SK-N-SH (cell line): Measurements from ENCODE around the gene HYCC1. TPM values are rescaled to one million over a fixed set of nuclear protein-coding genes. Genes with fewer than 3 reads are reported as not detected.
"Not testable (repeated sequence)": the region's sequence is repeated elsewhere in the genome, so short reads cannot be mapped to it uniquely, and the experiment has no call there.

Experiments used
- CTCF ChIA-PET: fragments of 300-600, 350-600 bp; formaldehyde crosslinking; extraction: SDS; loops from one replicate; lab custom pipeline; 2021; lab: Yijun Ruan, JAX
- POLR2A ChIA-PET: fragments of 350-600 bp; sonication (Branson Sonifier 250); formaldehyde crosslinking; extraction: SDS; loops from one replicate; lab custom pipeline; 2020; ENCODE audit warnings: antibody characterized with exemption, inconsistent platforms; lab: Yijun Ruan, JAX
- DNase-seq: peaks from one replicate; pipeline ENCODE4 v3.0.0; 2012
- H2AFZ ChIP-seq: fragments of 200-600 bp; sonication (generic); 2 replicates; pipeline ENCODE4 v1.8.1; 2016; ENCODE audit warnings: antibody characterized with exemption, mild to moderate bottlenecking, low read depth
- H3F3A ChIP-seq: fragments of 200-600 bp; sonication (generic); replicated peaks from 2 replicates; pipeline ENCODE3; 2016; ENCODE audit warnings: antibody characterized with exemption, mild to moderate bottlenecking; ENCODE audit not compliant: insufficient read depth
- H3K27ac ChIP-seq, 2 experiments: fragments of 200-500 bp in 1 of 2; fragments of 200-600 bp in 1 of 2; sonication (Bioruptor generic) in 1 of 2; sonication (generic), shearing (Covaris generic) in 1 of 2; 2 replicates each; pipeline versions ENCODE4 v1.5.1 to v1.6.1; 2014 to 2016; ENCODE audit warnings: low read depth in 2 of 2, inconsistent platforms in 1 of 2, low read length in 1 of 2, mild to moderate bottlenecking in 1 of 2, mixed read lengths in 1 of 2
- H3K27me3 ChIP-seq: fragments of 200-600 bp; sonication (generic), shearing (Covaris generic); 2 replicates; pipeline ENCODE4 v1.6.1; 2016; ENCODE audit warnings: mixed run types; ENCODE audit not compliant: insufficient read depth
- H3K36me3 ChIP-seq, 2 experiments: fragments of 200-500 bp in 1 of 2; fragments of 200-600 bp in 1 of 2; sonication (Bioruptor generic) in 1 of 2; sonication (generic) in 1 of 2; replicated peaks in 1 of 2; 2 replicates each; pipeline versions ENCODE3 to v1.5.1; 2014 to 2016; ENCODE audit warnings: low read length in 1 of 2, mild to moderate bottlenecking in 1 of 2; ENCODE audit not compliant: insufficient read depth in 2 of 2, control insufficient read depth in 1 of 2
- H3K4me1 ChIP-seq, 2 experiments: fragments of 200-500 bp in 1 of 2; fragments of 200-600 bp in 1 of 2; sonication (Bioruptor generic) in 1 of 2; sonication (generic), shearing (Covaris generic) in 1 of 2; 2 replicates each; pipeline versions ENCODE4 v1.5.1 to v1.6.1; 2014 to 2016; ENCODE audit warnings: low read depth in 1 of 2, low read length in 1 of 2, mixed run types in 1 of 2; ENCODE audit not compliant: insufficient read depth in 2 of 2, control insufficient read depth in 1 of 2
- H3K4me2 ChIP-seq: fragments of 200-600 bp; sonication (generic), shearing (Covaris generic); 2 replicates; pipeline ENCODE4 v1.6.1; 2017; ENCODE audit warnings: mixed run types
- H3K4me3 ChIP-seq, 2 experiments: fragments of 200-500 bp in 1 of 2; fragments of 200-600 bp in 1 of 2; sonication (Bioruptor generic) in 1 of 2; sonication (generic), shearing (Covaris generic) in 1 of 2; 2 replicates each; pipeline versions ENCODE4 v1.5.1 to v1.8.1; 2014 to 2016; ENCODE audit warnings: low read depth in 2 of 2, inconsistent platforms in 1 of 2, low read length in 1 of 2, mild to moderate bottlenecking in 1 of 2, mixed read lengths in 1 of 2, moderate library complexity in 1 of 2
- H3K79me2 ChIP-seq: fragments of 200-600 bp; sonication (generic); 2 replicates; pipeline ENCODE4 v1.8.1; 2017; ENCODE audit warnings: mild to moderate bottlenecking; ENCODE audit not compliant: insufficient read depth
- H3K9ac ChIP-seq: fragments of 200-600 bp; sonication (generic); 2 replicates; pipeline ENCODE4 v1.6.1; 2017; ENCODE audit warnings: mixed run types
- H3K9me2 ChIP-seq: fragments of 200-600 bp; sonication (generic); 2 replicates; pipeline ENCODE4 v1.6.1; 2017; ENCODE audit warnings: mixed run types
- H3K9me3 ChIP-seq: fragments of 200-600 bp; sonication (generic); 2 replicates; pipeline ENCODE4 v1.6.1; 2017; ENCODE audit warnings: mixed run types, mild to moderate bottlenecking, moderate library complexity
- H4K20me1 ChIP-seq: fragments of 200-600 bp; sonication (generic); 2 replicates; pipeline ENCODE4 v1.6.1; 2017; ENCODE audit warnings: mild to moderate bottlenecking, mixed run types; ENCODE audit not compliant: insufficient read depth
- CTCF ChIP-seq: fragments of 200-600 bp; sonication (generic); IDR thresholded peaks from 2 replicates; pipeline ENCODE4 v1.6.1; 2017; ENCODE audit warnings: antibody characterized with exemption, mild to moderate bottlenecking, moderate library complexity
- EP300 ChIP-seq, 2 experiments: IDR thresholded peaks; 2 replicates each; pipeline versions ENCODE4 v1.4.0 to v1.6.1; 2012; ENCODE audit warnings: borderline replicate concordance in 1 of 2, low read depth in 1 of 2, low read length in 1 of 2
- FOSL2 ChIP-seq: IDR thresholded peaks from 2 replicates; pipeline ENCODE4 v1.4.0; 2012; ENCODE audit warnings: low read depth, mild to moderate bottlenecking, moderate library complexity, borderline replicate concordance
- GATA2 ChIP-seq: sonication (generic); formaldehyde crosslinking; IDR thresholded peaks from 2 replicates; pipeline ENCODE4 v1.5.0; 2020; ENCODE audit warnings: mild to moderate bottlenecking, missing genetic modification reagents
- NFIC ChIP-seq: IDR thresholded peaks from 2 replicates; pipeline ENCODE4 v1.4.0; 2012; ENCODE audit warnings: borderline replicate concordance
- NRF1 ChIP-seq: IDR thresholded peaks from 2 replicates; pipeline ENCODE4 v1.6.1; 2012; ENCODE audit warnings: low read depth, mild to moderate bottlenecking, low read length
- POLR2AphosphoS5 ChIP-seq: IDR thresholded peaks from 2 replicates; pipeline ENCODE4 v1.6.1; 2012; ENCODE audit warnings: low read depth, low read length
- RFX5 ChIP-seq: IDR thresholded peaks from 2 replicates; pipeline ENCODE4 v1.6.1; 2012; ENCODE audit warnings: mild to moderate bottlenecking, improper control_type of control experiment, low read length
- SIN3A ChIP-seq: IDR thresholded peaks from 2 replicates; pipeline ENCODE4 v1.6.1; 2012; ENCODE audit warnings: low read depth, mild to moderate bottlenecking, low read length, moderate library complexity, borderline replicate concordance
- TAF1 ChIP-seq: IDR thresholded peaks from 2 replicates; pipeline ENCODE4 v1.6.1; 2012; ENCODE audit warnings: low read depth, mild to moderate bottlenecking, low read length, moderate library complexity, borderline replicate concordance
- WGBS: methylation state at CpG from one replicate; pipeline ENCODE4 v1.1.6; 2017; ENCODE audit warnings: low lambda C conversion rate; 5-methylcytosine and 5-hydroxymethylcytosine counted together
- polyA plus RNA-seq, 3 experiments: library from polyadenylated mRNA; depleted of rRNA; stranded (reverse); fragments of >200 nt; gene quantifications; 2 replicates each; pipeline ENCODE4 v1.2.3, GENCODE V29; 2012
- TF ChIP-seq, protein P1 (sequence below): IDR thresholded peaks from 2 replicates; pipeline ENCODE4 v1.4.0; 2012; ENCODE audit warnings: low read depth
- TF ChIP-seq, protein P2 (sequence below): IDR thresholded peaks from 2 replicates; pipeline ENCODE4 v1.4.0; 2012; ENCODE audit warnings: low read depth, borderline replicate concordance

Gene HYCC1
- polyA plus RNA-seq, 1 of the 3 experiments (the other 2 are of a cell fraction) = 5.3 TPM

- POLR2A ChIA-PET = no interaction called here
- H3K4me2 ChIP-seq = peak overlapping the region; percentile 30; the same call in 1 of the 2 replicates
Measured at GRCh38 chr7:22979861-22980260, 34.1 kb downstream of the HYCC1 start.

DNA sequence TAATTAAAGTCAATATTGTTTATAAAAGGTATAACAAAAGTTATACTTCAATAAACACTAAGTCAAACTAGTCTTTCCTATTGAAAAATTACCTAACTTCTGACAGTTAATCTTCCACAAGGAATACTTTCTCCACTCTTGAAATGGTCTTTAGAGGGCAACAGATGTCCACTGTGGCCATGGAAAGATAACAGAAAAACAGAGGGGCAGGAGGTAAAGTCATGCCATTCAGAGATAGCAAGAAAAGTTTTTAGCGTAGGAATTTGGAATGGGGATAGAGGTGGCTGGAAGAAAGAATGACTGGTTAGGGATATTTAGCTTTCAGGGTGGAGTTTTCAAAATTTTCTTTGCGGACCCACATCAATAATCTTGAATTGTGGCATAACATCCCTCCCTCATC is 34.7 kb downstream of the HYCC1 start:
- H3K4me2 ChIP-seq = no peak overlapping the region
- no peaks in the 10 kb centered on the region for H4K20me1 ChIP-seq
- no peak overlapping the region for H3K4me3 ChIP-seq
- no peaks in the 10 kb centered on the region for H3K9me2 ChIP-seq
- POLR2A ChIA-PET = no interaction called here
- 29% methylated on average over 2 of the region's 2 CpGs for WGBS
- TF ChIP-seq TAF1 (no peak), POLR2AphosphoS5 (no peak), RFX5 (no peak), FOSL2 (no peak), NFIC (no peak)
- TF ChIP-seq, all 33 proteins: peak for 0
- peaks cover 23% of the 10 kb centered on the region for H3F3A ChIP-seq
- no peak overlapping the region for H3K9ac ChIP-seq
- H3K79me2 ChIP-seq = no peaks in the 10 kb centered on the region
- H3K27ac ChIP-seq = peak overlapping the region in 1 of 2 experiments; percentile 79; a peak in 3 of 4 replicates
- CTCF ChIA-PET = no interaction called here
- no peaks in the 10 kb centered on the region for H3K27me3 ChIP-seq
- no peaks in the 10 kb centered on the region for H3K9me3 ChIP-seq
- no peak for DNase-seq
- H3K36me3 ChIP-seq = peaks cover 2 to 17% of the 10 kb centered on the region in 2 experiments
- no peak overlapping the region for H2AFZ ChIP-seq
- no peaks in the 10 kb centered on the region; a peak in 1 of 4 replicates for H3K4me1 ChIP-seq

More at GRCh38 chr7:22979861-22980260, 34.1 kb downstream of the HYCC1 start:
- peak overlapping the region; percentile 76; the same call in 1 of the 2 replicates for H2AFZ ChIP-seq
- peak overlapping the region; percentile 7; the same call in 1 of the 2 replicates for H3K9ac ChIP-seq
- peak overlapping the region; percentile 61 to 79; a peak in 3 of 4 replicates for H3K27ac ChIP-seq
- 9% methylated on average over 1 of the region's 1 CpG for WGBS
- TF ChIP-seq SIN3A = no peak
- no peak for TF ChIP-seq POLR2AphosphoS5
- no peak for TF ChIP-seq NRF1
- no peak for TF ChIP-seq EP300 (IDR thresholded peaks at IDR 0.05; ENCODE audit: borderline replicate concordance in 1 of 2, low read depth in 1 of 2, low read length in 1 of 2)
- TF ChIP-seq, protein P1, sequence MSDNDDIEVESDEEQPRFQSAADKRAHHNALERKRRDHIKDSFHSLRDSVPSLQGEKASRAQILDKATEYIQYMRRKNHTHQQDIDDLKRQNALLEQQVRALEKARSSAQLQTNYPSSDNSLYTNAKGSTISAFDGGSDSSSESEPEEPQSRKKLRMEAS = no peak
- TF ChIP-seq GATA2 (CRISPR knock-in tag) = no peak
- TF ChIP-seq NFIC = no peak
- no peak for TF ChIP-seq CTCF
- TF ChIP-seq, protein P2, sequence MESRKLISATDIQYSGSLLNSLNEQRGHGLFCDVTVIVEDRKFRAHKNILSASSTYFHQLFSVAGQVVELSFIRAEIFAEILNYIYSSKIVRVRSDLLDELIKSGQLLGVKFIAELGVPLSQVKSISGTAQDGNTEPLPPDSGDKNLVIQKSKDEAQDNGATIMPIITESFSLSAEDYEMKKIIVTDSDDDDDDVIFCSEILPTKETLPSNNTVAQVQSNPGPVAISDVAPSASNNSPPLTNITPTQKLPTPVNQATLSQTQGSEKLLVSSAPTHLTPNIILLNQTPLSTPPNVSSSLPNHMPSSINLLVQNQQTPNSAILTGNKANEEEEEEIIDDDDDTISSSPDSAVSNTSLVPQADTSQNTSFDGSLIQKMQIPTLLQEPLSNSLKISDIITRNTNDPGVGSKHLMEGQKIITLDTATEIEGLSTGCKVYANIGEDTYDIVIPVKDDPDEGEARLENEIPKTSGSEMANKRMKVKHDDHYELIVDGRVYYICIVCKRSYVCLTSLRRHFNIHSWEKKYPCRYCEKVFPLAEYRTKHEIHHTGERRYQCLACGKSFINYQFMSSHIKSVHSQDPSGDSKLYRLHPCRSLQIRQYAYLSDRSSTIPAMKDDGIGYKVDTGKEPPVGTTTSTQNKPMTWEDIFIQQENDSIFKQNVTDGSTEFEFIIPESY = no peak
- H3K4me3 ChIP-seq = no peak overlapping the region
- H3K79me2 ChIP-seq = no peaks in the 10 kb centered on the region
- CTCF ChIA-PET = no interaction called here
- H3K9me2 ChIP-seq = no peaks in the 10 kb centered on the region
- DNase-seq = no peak
- peaks cover 23% of the 10 kb centered on the region for H3F3A ChIP-seq
- no peaks in the 10 kb centered on the region for H3K9me3 ChIP-seq
- no peaks in the 10 kb centered on the region; a peak in 1 of 4 replicates for H3K4me1 ChIP-seq
- H3K27me3 ChIP-seq = no peaks in the 10 kb centered on the region
- H3K36me3 ChIP-seq = peaks cover 0 to 11% of the 10 kb centered on the region in 2 experiments
- H4K20me1 ChIP-seq = no peaks in the 10 kb centered on the region

DNA sequence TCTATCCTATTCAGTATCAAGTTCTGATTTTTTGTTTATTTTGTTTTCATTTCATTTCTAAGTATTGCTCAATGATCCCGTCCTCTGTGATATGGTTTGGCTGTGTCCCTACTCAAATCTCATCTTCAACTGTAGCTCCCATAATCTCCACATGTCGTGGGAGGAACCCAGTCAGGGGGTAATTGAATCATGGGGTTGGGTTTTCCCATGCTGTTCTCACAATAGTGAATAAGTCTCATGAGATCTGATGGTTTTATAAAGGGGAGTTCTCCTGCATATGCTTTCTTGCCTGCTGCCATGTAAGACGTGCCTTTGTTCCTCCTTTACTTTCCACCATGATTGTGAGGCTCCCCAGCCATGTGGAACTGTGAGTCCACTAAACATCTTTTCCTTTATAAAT is 39.3 kb downstream of the HYCC1 start:
- H3K4me3 ChIP-seq, H3K4me2 ChIP-seq, H3K9ac ChIP-seq, H2AFZ ChIP-seq, H3K4me1 ChIP-seq, CTCF ChIA-PET, H3K9me3 ChIP-seq, H3K79me2 ChIP-seq, DNase-seq, H3K9me2 ChIP-seq, H3K27me3 ChIP-seq, H3F3A ChIP-seq, H4K20me1 ChIP-seq, POLR2A ChIA-PET, H3K27ac ChIP-seq: not testable (repeated sequence)
- H3K36me3 ChIP-seq = peaks cover 2 to 41% of the 10 kb centered on the region in 2 experiments
- 18% methylated on average over 3 of the region's 3 CpGs for WGBS
